Astrocyte (in vitro differentiated cells and primary cell): Measurements from ENCODE around the gene PGGHG. TPM values are rescaled to one million over a fixed set of nuclear protein-coding genes. Genes with fewer than 3 reads are reported as not detected.

ENCODE experiments used
- DNase-seq: peaks from one replicate; pipeline ENCODE4 v3.0.0-alpha.2; 2010; ENCODE audit warnings: low read depth
- FAIRE-seq: peaks from 2 replicates; lab custom pipeline; 2011; peaks lifted over from hg19 to GRCh38; lab: Jason Lieb, UNC
- H2AFZ ChIP-seq: 2 replicates; pipeline ENCODE4 v1.6.0; 2012; ENCODE audit warnings: low read depth, low read length, inconsistent platforms
- H3K27ac ChIP-seq: 2 replicates; pipeline ENCODE4 v1.5.1; 2011; ENCODE audit warnings: low read depth, low read length, inconsistent platforms
- H3K27me3 ChIP-seq: 2 replicates; pipeline ENCODE4 v1.6.0; 2011; ENCODE audit warnings: low read length, inconsistent platforms; ENCODE audit not compliant: insufficient read depth
- H3K36me3 ChIP-seq: 2 replicates; pipeline ENCODE4 v1.5.1; 2011; ENCODE audit warnings: low read length, inconsistent platforms; ENCODE audit not compliant: insufficient read depth
- H3K4me1 ChIP-seq: 2 replicates; pipeline ENCODE4 v1.5.1; 2011; ENCODE audit warnings: low read length, inconsistent platforms; ENCODE audit not compliant: insufficient read depth
- H3K4me2 ChIP-seq: 2 replicates; pipeline ENCODE4 v1.6.0; 2012; ENCODE audit warnings: low read length, inconsistent platforms
- H3K4me3 ChIP-seq: 2 replicates; pipeline ENCODE4 v1.5.1; 2011; ENCODE audit warnings: low read depth, mild to moderate bottlenecking, low read length, inconsistent platforms; ENCODE audit not compliant: insufficient read depth
- H3K79me2 ChIP-seq: 2 replicates; pipeline ENCODE4 v1.6.0; 2012; ENCODE audit warnings: mild to moderate bottlenecking, low read length, inconsistent platforms; ENCODE audit not compliant: insufficient read depth
- H3K9ac ChIP-seq: 2 replicates; pipeline ENCODE4 v1.6.0; 2012; ENCODE audit warnings: mild to moderate bottlenecking, low read length, inconsistent platforms
- H3K9me3 ChIP-seq: 2 replicates; pipeline ENCODE4 v1.5.1; 2012; ENCODE audit warnings: low read depth, mild to moderate bottlenecking, low read length, inconsistent platforms; ENCODE audit not compliant: insufficient read depth
- H4K20me1 ChIP-seq: 2 replicates; pipeline ENCODE4 v1.6.0; 2012; ENCODE audit warnings: low read length, inconsistent platforms; ENCODE audit not compliant: insufficient read depth
- H3K27ac Mint-ChIP-seq: one replicate; pipeline ENCODE4 v1.8.0; 2021; ENCODE audit warnings: mild to moderate bottlenecking, mixed read lengths; ENCODE audit not compliant: unreplicated experiment
- H3K27me3 Mint-ChIP-seq: one replicate; pipeline ENCODE4 v1.8.0; 2021; ENCODE audit warnings: low read depth, mixed read lengths; ENCODE audit not compliant: unreplicated experiment
- H3K36me3 Mint-ChIP-seq: one replicate; pipeline ENCODE4 v1.8.0; 2021; ENCODE audit warnings: low read depth, mixed read lengths; ENCODE audit not compliant: unreplicated experiment
- H3K4me1 Mint-ChIP-seq: one replicate; pipeline ENCODE4 v1.8.0; 2021; ENCODE audit warnings: low read depth, mixed read lengths; ENCODE audit not compliant: unreplicated experiment
- H3K4me3 Mint-ChIP-seq: one replicate; pipeline ENCODE4 v1.8.0; 2021; ENCODE audit warnings: mild to moderate bottlenecking, moderate library complexity, mixed read lengths; ENCODE audit not compliant: unreplicated experiment
- H3K9me3 Mint-ChIP-seq: one replicate; pipeline ENCODE4 v1.8.0; 2021; ENCODE audit warnings: mild to moderate bottlenecking, mixed read lengths; ENCODE audit not compliant: unreplicated experiment
- CTCF ChIP-seq: IDR thresholded peaks from 2 replicates; pipeline ENCODE4 v1.5.1; 2011; ENCODE audit warnings: low read depth, mild to moderate bottlenecking, inconsistent platforms, low read length, moderate library complexity; ENCODE audit not compliant: insufficient read depth
- EZH2 ChIP-seq: IDR thresholded peaks from 2 replicates; pipeline ENCODE4 v1.6.1; 2012; ENCODE audit warnings: mild to moderate bottlenecking, low read length, inconsistent platforms; ENCODE audit not compliant: insufficient read depth
- total RNA-seq: library from RNA; stranded (reverse); gene quantifications from 2 replicates; pipeline ENCODE4 v1.2.1, GENCODE V29; 2021

PGGHG gene
- total RNA-seq, 1 donor from 2014 or later, result 25.1 TPM

GRCh38 chr11:250740-251299 is 38.1 kb upstream of the PGGHG start:
- H4K20me1 ChIP-seq, result peaks cover 44% of the 10 kb centered on the region
- no peaks in the 10 kb centered on the region for H3K27me3 ChIP-seq
- TF ChIP-seq EZH2, result no peak
- peak; percentile 54 for TF ChIP-seq CTCF
- no peak for FAIRE-seq
- H3K9me3 ChIP-seq, result no peaks in the 10 kb centered on the region
- no peaks in the 10 kb centered on the region for H3K4me1 ChIP-seq
- no peak overlapping the region for H3K4me2 ChIP-seq
- Mint-ChIP-seq H3K4me1 (no peaks in the 10 kb centered on the region), H3K4me3 (peak overlapping the region; percentile 42), H3K36me3 (peaks cover 18% of the 10 kb centered on the region), H3K27me3 (peaks cover 1% of the 10 kb centered on the region), H3K9me3 (no peaks in the 10 kb centered on the region), H3K27ac (peak overlapping the region; percentile 36)
- no peak for DNase-seq
- peaks cover 63% of the 10 kb centered on the region for H3K36me3 ChIP-seq
- no peak overlapping the region for H3K9ac ChIP-seq
- no peaks in the 10 kb centered on the region for H3K79me2 ChIP-seq
- H2AFZ ChIP-seq, result no peak overlapping the region
- H3K4me3 ChIP-seq, result no peak overlapping the region
- no peak overlapping the region for H3K27ac ChIP-seq

DNA sequence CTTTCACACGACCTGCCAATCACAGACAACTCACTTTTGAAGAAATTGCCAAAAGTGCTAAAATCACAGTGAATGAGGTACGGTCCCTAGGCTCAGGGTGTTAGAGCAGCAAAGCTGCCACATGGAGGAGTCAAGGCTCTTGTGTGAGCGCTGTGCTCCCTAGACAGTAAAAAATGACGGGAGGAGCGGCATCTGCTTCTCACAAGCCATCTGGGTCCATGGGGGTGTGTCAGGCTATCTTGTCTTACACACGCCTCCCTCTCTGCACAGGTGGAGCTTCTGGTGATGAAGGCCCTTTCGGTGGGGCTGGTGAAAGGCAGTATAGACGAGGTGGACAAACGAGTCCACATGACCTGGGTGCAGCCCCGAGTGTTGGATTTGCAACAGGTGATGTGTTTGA is 37.4 kb upstream of the PGGHG start:
- Mint-ChIP-seq H3K36me3 (peaks cover 16% of the 10 kb centered on the region), H3K4me1 (no peaks in the 10 kb centered on the region), H3K9me3 (no peaks in the 10 kb centered on the region), H3K27ac (no peak overlapping the region), H3K27me3 (peaks cover 2% of the 10 kb centered on the region), H3K4me3 (no peak overlapping the region)
- Histone ChIP-seq H3K9me3 (no peaks in the 10 kb centered on the region), H3K27ac (no peak overlapping the region), H3K9ac (no peak overlapping the region), H3K4me3 (no peak overlapping the region), H2AFZ (no peak overlapping the region), H3K4me2 (no peak overlapping the region), H3K79me2 (no peaks in the 10 kb centered on the region), H3K27me3 (no peaks in the 10 kb centered on the region), H4K20me1 (peaks cover 39% of the 10 kb centered on the region), H3K36me3 (peaks cover 57% of the 10 kb centered on the region), H3K4me1 (no peaks in the 10 kb centered on the region)
- FAIRE-seq (no peak), DNase-seq (no peak)
- TF ChIP-seq CTCF (no peak), EZH2 (no peak)

- H3K27me3 Mint-ChIP-seq, result peaks cover 2% of the 10 kb centered on the region
- no peak overlapping the region for H3K27ac Mint-ChIP-seq
- Histone ChIP-seq H3K9ac (no peak overlapping the region), H3K4me3 (no peak overlapping the region), H3K79me2 (no peaks in the 10 kb centered on the region), H3K36me3 (peaks cover 48% of the 10 kb centered on the region), H3K4me1 (no peaks in the 10 kb centered on the region), H3K27me3 (no peaks in the 10 kb centered on the region), H4K20me1 (peaks cover 39% of the 10 kb centered on the region), H2AFZ (no peak overlapping the region), H3K9me3 (no peaks in the 10 kb centered on the region), H3K4me2 (no peak overlapping the region), H3K27ac (no peak overlapping the region)
- H3K4me3 Mint-ChIP-seq, result no peak overlapping the region
- DNase-seq (no peak), FAIRE-seq (no peak)
- TF ChIP-seq CTCF, result no peak
- no peak for TF ChIP-seq EZH2
- no peaks in the 10 kb centered on the region for H3K4me1 Mint-ChIP-seq
- H3K36me3 Mint-ChIP-seq, result peaks cover 13% of the 10 kb centered on the region
- H3K9me3 Mint-ChIP-seq, result no peaks in the 10 kb centered on the region
Observed at GRCh38 chr11:252666-253065, 36.3 kb upstream of the PGGHG start.
